Breast epithelium (tissue), 3 donors: ENCODE results near the gene CNTN1.

Source experiments
- CTCF ChIP-seq, 3 donors: fragments of 450-650 bp; IDR thresholded peaks; one replicate each; pipeline ENCODE4 v1.5.1; 2016 to 2017; ENCODE audit warnings: antibody characterized with exemption in 3 of 3, mild to moderate bottlenecking in 3 of 3, moderate library complexity in 3 of 3
- POLR2A ChIP-seq: fragments of 450-650 bp; IDR thresholded peaks from one replicate; pipeline ENCODE4 v1.6.1; 2016; ENCODE audit warnings: antibody characterized with exemption, mild to moderate bottlenecking, moderate library complexity
- POLR2AphosphoS5 ChIP-seq, 3 donors: sonication (generic); formaldehyde crosslinking; IDR thresholded peaks; one replicate each; pipeline ENCODE4 v1.6.1; 2017; ENCODE audit warnings: antibody characterized with exemption in 3 of 3

- TF ChIP-seq CTCF (IDR thresholded peaks at IDR 0.05) (no peak), POLR2A (no peak), POLR2AphosphoS5 (IDR thresholded peaks at IDR 0.05) (no peak)
Observed at GRCh38 chr12:40828593-40828990, 136.4 kb downstream of the CNTN1 start.
